Ecto neural progenitor cell (in vitro differentiated cells): ENCODE measurements around the gene FILIP1L.
"Not testable (repeated sequence)": the region's sequence is repeated elsewhere in the genome, so short reads cannot be mapped to it uniquely, and the experiment has no call there.

Source experiments
- DNase-seq: peaks from one replicate; pipeline ENCODE4 v3.0.0-alpha.2; 2018; ENCODE audit warnings: low spot score

Gene FILIP1L

GRCh38 chr3:100098784-100099070 is 15.6 kb downstream of the FILIP1L start:
- no peak for DNase-seq

DNA sequence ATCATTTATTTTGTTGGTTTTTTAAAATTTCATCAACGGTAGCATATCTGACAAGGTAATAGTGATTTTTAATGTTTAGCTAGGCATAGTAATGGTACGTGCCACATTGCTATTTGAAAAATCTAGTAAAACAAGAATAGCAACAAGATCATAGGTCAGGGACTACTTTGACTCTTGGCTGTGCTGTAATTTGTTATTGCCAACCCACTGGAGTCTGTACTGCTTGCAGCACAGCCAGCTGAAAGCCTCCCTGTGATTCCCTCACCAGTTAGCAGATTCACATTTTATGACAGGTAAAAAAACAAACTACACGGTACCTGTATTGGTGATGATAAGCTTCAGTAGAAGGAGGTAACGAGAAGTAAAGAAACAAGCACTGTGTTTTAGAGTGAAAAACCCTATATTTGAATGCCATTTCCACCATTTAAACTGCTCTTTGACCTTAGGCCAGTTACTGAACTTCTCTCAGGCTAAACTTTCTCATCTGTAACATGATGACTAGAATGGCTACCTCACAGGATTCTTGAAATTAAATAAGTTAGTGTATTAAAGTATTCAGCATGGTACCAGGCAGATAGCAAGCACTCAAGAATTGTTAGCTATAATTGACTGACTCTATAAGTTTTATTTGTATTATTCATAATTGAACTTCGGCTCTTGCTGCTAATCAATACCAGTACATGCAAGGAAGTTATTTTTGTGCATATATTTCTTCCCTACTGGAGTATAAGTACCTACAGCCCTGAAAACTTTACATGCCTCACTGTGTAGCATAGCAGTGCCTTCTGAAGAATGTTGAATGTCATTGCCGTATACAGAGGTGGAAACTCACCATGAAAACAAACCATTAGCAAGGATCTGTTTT is 16.1 kb downstream of the FILIP1L start:
- DNase-seq = no peak

DNA sequence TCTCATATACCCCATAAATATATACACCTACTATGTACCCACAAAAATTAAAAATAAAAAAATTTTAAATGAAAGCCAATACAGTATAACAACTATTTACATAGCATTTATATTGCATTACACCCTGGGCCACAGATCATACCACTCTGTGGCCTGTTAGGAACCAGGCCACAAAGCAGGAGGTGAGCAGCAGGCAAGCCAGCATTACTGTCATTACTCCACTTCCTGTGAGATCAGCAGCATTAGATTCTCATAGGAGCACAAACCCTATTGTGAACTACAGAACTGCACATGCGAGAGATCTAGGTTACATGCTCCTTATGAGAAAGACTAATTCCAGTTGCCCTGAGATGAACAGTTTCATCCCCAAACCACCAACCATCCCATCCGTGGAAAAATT is 17.4 kb downstream of the FILIP1L start:
- no peak for DNase-seq

DNA sequence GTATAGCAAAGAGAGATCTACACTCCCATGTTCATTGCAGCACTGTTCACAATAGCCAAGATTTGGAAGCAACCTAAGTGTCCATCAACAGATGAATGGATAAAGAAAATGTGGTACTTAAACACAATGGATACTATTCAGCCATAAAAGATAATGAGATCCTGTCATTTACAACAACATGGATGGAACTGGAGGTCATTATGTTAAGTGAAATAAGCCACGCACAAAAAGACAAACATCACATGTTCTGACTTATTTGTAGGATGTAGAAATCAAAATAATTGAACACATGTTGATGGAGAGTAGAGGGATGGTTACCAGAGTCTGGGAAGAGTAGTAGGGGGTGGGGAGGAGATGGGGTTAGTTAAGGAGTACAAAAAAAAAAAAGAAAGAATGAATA is 18.0 kb downstream of the FILIP1L start:
- not testable (repeated sequence) for DNase-seq

- DNase-seq = no peak
Observed at GRCh38 chr3:100093831-100094230, 20.5 kb downstream of the FILIP1L start.

GRCh38 chr3:100090669-100091005 is 23.7 kb downstream of the FILIP1L start:
- DNase-seq = no peak

- DNase-seq = no peak
Observed at GRCh38 chr3:100089812-100090668, 24.3 kb downstream of the FILIP1L start.

DNA sequence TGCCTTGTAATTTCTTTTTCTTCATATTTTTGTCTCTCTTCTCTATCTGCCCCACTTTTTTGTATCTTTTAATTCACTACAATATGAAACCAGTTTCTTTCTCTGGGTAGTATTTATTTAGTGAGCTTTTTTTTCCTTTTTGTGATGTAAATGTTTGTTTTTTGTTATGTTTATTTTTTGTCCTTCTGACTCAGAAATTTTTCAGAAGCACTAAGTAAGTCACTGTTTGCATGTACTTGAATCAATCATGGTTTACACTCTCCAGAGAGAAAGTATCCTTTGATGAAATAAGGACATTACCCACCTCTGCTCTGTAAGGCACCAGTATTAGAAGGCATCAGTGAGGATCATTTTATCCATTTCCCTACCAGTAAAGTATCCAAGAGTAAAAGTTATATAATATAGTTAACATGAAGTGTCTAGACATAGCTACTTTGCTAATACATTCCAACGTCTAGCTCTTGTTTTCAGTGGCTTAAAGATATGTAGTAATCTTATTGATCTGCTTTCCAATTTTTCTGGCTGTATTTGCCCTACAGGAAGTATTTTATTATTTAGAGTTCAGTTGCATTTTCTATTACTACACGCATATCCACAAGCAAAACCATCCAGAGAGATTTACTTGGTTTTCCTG is 25.4 kb downstream of the FILIP1L start:
- DNase-seq = no peak

DNA sequence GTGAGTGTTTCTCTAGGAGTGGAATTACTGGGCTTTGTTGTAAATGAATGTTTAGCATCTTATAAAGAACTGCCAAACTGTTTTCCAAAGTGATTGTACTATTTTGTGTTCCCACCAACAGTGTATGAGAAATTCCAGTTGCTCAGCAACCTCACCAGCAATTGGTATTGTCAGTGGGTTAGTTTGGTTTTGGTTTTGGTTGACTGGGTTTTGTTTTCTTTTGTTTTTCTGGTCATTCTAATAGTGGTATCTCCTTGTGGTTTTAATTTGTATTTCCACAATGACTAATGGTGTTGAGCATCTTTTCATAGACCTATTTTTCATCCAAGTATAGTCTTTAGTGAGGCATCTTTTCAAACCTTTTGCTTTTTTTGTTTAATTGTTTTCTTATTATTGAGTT is 27.1 kb downstream of the FILIP1L start:
- DNase-seq = no peak

GRCh38 chr3:100086401-100086800 is 27.9 kb downstream of the FILIP1L start:
- DNase-seq = no peak

DNA sequence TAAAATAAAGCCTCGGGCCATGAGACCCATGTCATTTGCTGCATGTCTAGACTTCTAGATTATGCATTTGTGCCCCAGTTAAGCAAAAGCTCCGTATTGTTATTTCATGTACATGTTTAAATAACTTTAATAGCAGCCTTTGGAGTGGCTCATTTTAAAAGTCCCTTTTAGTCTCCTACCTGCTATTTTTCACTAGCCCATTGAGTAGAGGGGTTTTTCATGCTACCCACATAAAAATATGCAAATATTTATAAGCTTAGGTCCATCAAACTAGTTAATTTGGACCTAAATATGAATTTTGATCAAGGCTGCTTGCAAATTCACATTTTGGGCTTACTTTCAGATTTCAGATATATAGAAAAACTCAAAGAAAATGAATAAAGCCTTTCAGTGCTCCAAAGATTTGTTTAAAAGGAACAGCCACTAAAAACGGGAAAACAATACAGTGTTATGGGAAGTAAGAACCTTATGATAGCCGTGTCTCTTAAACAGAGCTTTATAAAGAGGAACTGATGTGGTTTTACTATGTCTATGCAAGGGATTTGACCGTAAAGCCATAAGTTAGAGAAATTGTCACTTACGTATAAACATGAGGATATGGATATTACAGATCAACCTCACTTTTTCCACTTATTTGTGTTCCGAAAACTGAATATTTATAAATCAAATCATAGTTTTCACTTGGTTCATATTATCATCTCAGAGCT is 30.0 kb downstream of the FILIP1L start:
- no peak for DNase-seq

- DNase-seq = no peak
Observed at GRCh38 chr3:100083209-100083608, 31.1 kb downstream of the FILIP1L start.

DNA sequence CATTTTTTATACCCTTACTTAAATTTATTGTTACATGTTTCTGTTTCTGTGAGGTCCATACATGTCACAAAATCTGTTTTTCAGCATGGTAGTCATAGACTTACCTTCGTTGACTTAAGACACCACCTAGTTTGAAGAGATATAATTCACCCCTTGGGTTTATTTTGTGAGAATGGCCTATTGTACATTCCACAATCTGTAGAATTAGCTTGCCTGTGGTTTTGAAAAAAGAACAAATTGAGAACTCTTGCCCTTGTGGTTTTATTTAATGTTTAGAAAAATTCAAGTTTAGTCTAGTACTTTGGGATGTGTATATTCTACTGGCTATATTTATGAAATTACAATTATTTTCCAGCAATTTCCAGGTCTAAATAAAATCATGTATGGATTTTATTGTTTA is 31.6 kb downstream of the FILIP1L start:
- DNase-seq = no peak

DNA sequence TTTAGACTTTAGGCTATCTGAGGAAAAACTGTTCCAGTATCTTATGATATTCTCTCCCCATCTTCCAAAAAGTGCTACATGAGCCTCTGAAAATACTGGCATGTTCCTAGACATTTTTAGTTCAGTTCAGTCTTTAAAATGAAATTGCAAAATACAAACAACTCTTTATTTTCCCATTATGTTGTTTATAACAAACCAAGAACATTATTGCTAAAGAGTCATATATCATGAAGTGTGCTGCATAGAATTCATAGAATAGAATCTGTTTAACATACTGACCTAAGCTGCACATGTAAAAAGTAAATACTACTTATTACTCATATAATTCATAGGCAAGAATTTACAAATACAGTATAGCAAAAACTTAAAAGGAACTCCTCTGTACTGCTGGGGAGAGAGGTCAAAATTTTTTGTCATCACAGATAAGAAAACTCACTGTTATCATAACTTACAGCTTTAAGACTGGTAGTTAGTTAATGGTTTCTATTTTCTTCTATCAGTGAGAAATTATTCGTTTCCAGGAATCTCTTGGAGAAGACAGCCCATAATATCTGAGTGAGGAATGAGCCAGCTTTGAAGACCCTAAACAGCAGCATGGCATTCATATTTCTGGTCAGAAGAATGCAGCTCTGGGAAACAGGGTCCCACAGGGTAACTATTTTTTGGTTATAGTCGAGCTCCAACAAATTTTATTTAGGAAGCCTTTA is 32.2 kb downstream of the FILIP1L start:
- DNase-seq = no peak

DNA sequence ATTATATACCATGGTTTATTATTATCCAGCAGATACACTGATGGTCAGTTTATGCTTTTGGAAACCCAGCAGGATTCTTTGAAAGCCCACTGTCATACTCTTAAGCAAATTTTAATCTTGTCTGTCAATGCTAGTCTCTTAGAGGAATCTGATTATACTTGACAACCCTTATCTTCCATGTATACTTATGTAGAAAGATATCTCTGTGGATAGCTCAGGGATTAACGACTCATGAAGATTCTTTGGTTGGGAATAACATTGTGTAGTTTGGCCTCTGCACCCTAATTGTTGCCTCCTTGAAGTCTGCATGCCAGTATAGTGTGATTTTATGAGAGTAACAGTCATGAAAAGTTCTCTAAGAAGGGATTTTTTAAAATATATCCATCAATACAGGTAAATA is 33.0 kb downstream of the FILIP1L start:
- DNase-seq = no peak

GRCh38 chr3:100080573-100080972 is 33.7 kb downstream of the FILIP1L start:
- no peak for DNase-seq

GRCh38 chr3:100079328-100079727 is 35.0 kb downstream of the FILIP1L start:
- no peak for DNase-seq

DNA sequence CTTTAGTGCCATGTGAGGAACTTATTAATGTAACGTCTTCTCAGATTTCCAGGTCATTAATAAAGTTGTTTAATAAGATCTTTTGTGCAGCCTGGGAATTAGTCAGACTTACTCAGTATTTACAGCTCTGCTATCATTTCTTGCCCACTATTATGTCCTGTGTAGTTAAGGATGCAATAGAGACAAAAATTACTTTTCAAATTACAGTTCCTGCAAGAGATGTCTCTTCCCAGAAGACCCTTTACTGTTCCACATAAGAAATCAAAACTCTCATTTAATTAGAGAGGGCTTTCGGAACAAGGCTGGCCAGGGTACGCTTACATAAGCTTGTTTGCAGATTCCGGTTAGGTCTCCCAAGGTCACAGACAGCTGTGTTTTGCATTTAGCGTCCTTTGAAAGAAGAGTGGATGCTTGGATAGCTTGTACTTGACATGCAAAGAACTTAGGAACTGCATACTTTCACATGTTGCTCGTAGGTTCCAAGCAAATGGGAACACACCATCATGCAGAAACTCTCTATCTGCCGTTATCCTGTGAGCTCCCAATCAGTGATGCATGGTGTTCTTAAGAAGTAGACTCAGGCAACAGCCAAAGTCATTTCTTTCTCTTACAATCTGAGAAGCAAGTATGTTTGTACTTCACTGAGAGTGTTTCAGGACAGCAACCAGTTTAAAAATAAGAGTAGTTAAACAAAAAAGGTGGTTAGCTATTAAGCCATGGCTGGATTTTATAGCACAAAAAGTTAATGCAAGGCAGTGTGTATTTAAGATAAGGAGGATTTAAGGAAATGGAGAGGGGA is 37.4 kb downstream of the FILIP1L start:
- no peak for DNase-seq

GRCh38 chr3:100075851-100076730 is 38.2 kb downstream of the FILIP1L start:
- no peak for DNase-seq

DNA sequence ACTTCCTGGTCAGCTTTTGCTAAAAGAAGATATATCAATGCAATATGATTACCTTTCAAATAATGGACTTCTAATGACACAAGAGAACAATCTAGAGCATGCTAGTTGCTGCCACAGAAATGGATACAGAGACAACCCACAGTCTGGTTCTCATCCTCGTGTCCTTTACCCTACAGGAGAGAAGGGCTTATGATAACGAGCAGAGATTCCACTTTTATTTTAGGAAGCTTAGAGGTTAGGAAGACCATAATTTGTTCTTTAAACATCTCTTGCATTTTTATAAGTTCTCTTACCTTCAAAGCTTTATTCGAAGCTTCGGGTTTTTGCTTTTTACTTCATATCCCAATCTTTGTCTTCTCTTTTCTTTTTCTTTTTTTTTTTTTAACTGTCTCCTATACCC is 39.1 kb downstream of the FILIP1L start:
- no peak for DNase-seq
